SU-DHL-6 (cell line): ENCODE data around the gene EPHB3.

Experiments
- H2AFZ ChIP-seq: fragments of 200-600 bp; sonication (generic); 2 replicates; pipeline ENCODE4 v1.6.1; 2014; ENCODE audit warnings: low read depth, mild to moderate bottlenecking, moderate library complexity, mixed read lengths, antibody characterized with exemption, low read length; ENCODE audit not compliant: severe bottlenecking
- H3F3A ChIP-seq: fragments of 200-600 bp; shearing (Covaris generic); 2 replicates; pipeline ENCODE4 v1.6.0; 2016; ENCODE audit warnings: antibody characterized with exemption, mild to moderate bottlenecking; ENCODE audit not compliant: insufficient read depth
- H3K27ac ChIP-seq: fragments of 200-600 bp; sonication (generic); 2 replicates; pipeline ENCODE4 v1.5.1; 2016; ENCODE audit warnings: low read depth, mild to moderate bottlenecking, low read length, moderate library complexity, mixed read lengths
- H3K27me3 ChIP-seq: fragments of 200-600 bp; sonication (generic), shearing (Covaris generic); 2 replicates; pipeline ENCODE4 v1.6.0; 2014; ENCODE audit warnings: mild to moderate bottlenecking, low read length
- H3K36me3 ChIP-seq: fragments of 200-600 bp; sonication (generic); 2 replicates; pipeline ENCODE4 v1.6.1; 2014; ENCODE audit warnings: mild to moderate bottlenecking, low read length, mixed read lengths
- H3K4me2 ChIP-seq: fragments of 300-600, 200-600 bp; shearing (Covaris generic), sonication (generic); 2 replicates; pipeline ENCODE4 v1.6.0; 2014; ENCODE audit warnings: low read length, low read depth, mild to moderate bottlenecking; ENCODE audit not compliant: poor library complexity, severe bottlenecking
- H3K4me3 ChIP-seq: fragments of 200-600 bp; sonication (generic); 2 replicates; pipeline ENCODE4 v1.5.1; 2014; ENCODE audit warnings: antibody characterized with exemption, low read length, mild to moderate bottlenecking, mixed read lengths; ENCODE audit not compliant: insufficient read depth, poor library complexity, severe bottlenecking
- H3K79me2 ChIP-seq: fragments of 200-600 bp; sonication (generic); 2 replicates; pipeline ENCODE4 v1.6.1; 2014; ENCODE audit warnings: mild to moderate bottlenecking, low read length, moderate library complexity; ENCODE audit not compliant: insufficient read depth
- H3K9ac ChIP-seq: fragments of 200-600 bp; sonication (generic); 2 replicates; pipeline ENCODE4 v1.7.0; 2014; ENCODE audit warnings: mild to moderate bottlenecking, low read length
- H3K9me2 ChIP-seq: fragments of 200-600 bp; sonication (generic); replicated peaks from 2 replicates; pipeline ENCODE4 v1.6.1; 2014; ENCODE audit warnings: low read length; ENCODE audit not compliant: insufficient read depth
- H3K9me3 ChIP-seq: fragments of 200-600 bp; sonication (generic); 2 replicates; pipeline ENCODE4 v1.6.1; 2014; ENCODE audit warnings: low read length, mixed read lengths; ENCODE audit not compliant: insufficient read depth
- H4K20me1 ChIP-seq: fragments of 200-600 bp; sonication (generic); 2 replicates; pipeline ENCODE4 v1.6.1; 2014; ENCODE audit warnings: low read depth, mild to moderate bottlenecking, antibody characterized with exemption, low read length, moderate library complexity, mixed read lengths
- EZH2phosphoT487 ChIP-seq: fragments of 200-600 bp; sonication (generic), shearing (Covaris generic); conservative IDR thresholded peaks from 2 replicates; pipeline ENCODE4 v1.6.1; 2018; ENCODE audit warnings: mild to moderate bottlenecking, antibody characterized with exemption, low read length, moderate library complexity, mixed read lengths
- TF ChIP-seq, protein P1 (sequence below): fragments of 200-600 bp; sonication (generic); IDR thresholded peaks from one replicate; pipeline ENCODE4 v1.5.1; 2017; ENCODE audit warnings: antibody characterized with exemption, mild to moderate bottlenecking, low read length, moderate library complexity; ENCODE audit not compliant: insufficient read depth, poor library complexity, severe bottlenecking

EPHB3 gene

DNA sequence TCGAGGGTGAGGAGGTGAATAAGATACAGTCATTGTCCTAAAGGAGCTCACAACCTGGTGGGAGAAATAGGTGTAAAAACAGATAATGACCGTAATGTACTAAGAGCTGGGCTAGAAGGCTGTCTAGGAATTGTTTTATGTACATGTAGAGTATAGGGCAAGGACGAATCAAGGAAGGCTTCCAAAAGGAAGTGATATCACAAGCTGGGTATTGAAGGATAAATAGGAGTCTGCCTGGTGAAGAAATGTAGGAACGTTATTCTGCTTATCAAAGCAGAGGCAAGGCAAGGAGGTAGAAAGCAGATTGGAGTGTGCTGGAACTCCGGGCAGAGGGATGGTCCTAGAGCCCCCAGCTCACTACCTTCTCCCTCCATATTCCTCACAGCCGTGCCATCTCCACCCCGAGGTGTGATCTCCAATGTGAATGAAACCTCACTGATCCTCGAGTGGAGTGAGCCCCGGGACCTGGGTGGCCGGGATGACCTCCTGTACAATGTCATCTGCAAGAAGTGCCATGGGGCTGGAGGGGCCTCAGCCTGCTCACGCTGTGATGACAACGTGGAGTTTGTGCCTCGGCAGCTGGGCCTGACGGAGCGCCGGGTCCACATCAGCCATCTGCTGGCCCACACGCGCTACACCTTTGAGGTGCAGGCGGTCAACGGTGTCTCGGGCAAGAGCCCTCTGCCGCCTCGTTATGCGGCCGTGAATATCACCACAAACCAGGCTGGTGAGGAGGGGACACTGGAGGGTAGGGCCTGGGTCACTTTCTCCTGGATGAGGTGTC lies 15.1 kb downstream of the EPHB3 start:
- TF ChIP-seq, protein P1, sequence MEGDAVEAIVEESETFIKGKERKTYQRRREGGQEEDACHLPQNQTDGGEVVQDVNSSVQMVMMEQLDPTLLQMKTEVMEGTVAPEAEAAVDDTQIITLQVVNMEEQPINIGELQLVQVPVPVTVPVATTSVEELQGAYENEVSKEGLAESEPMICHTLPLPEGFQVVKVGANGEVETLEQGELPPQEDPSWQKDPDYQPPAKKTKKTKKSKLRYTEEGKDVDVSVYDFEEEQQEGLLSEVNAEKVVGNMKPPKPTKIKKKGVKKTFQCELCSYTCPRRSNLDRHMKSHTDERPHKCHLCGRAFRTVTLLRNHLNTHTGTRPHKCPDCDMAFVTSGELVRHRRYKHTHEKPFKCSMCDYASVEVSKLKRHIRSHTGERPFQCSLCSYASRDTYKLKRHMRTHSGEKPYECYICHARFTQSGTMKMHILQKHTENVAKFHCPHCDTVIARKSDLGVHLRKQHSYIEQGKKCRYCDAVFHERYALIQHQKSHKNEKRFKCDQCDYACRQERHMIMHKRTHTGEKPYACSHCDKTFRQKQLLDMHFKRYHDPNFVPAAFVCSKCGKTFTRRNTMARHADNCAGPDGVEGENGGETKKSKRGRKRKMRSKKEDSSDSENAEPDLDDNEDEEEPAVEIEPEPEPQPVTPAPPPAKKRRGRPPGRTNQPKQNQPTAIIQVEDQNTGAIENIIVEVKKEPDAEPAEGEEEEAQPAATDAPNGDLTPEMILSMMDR, result no peak
- TF ChIP-seq EZH2phosphoT487, result no peak
- Histone ChIP-seq H3K79me2 (no peaks in the 10 kb centered on the region), H3K27me3 (no peaks in the 10 kb centered on the region), H3K4me2 (no peak overlapping the region), H3K4me3 (no peak overlapping the region), H3K36me3 (no peaks in the 10 kb centered on the region), H3K27ac (no peak overlapping the region), H2AFZ (no peak overlapping the region), H3K9me3 (no peaks in the 10 kb centered on the region), H4K20me1 (no peaks in the 10 kb centered on the region), H3F3A (no peaks in the 10 kb centered on the region), H3K9ac (no peak overlapping the region), H3K9me2 (no peaks in the 10 kb centered on the region)

DNA sequence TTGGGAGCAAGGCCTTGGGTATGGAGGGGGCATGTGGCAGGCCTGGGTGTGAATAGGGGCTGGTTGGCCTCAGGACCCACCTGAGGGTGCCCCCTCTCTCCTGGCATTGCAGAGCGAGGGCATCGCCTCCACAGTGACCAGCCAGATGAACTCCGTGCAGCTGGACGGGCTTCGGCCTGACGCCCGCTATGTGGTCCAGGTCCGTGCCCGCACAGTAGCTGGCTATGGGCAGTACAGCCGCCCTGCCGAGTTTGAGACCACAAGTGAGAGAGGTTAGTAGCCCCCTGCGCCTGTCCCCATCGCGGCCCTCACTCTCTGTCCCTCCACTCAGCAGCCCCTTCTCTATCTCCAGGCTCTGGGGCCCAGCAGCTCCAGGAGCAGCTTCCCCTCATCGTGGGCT lies 16.0 kb downstream of the EPHB3 start:
- no peaks in the 10 kb centered on the region for H3F3A ChIP-seq
- no peaks in the 10 kb centered on the region for H3K9me3 ChIP-seq
- no peak overlapping the region for H2AFZ ChIP-seq
- TF ChIP-seq, protein P1, result no peak
- no peak overlapping the region for H3K9ac ChIP-seq
- no peaks in the 10 kb centered on the region for H3K27me3 ChIP-seq
- H3K9me2 ChIP-seq, result no peaks in the 10 kb centered on the region
- no peaks in the 10 kb centered on the region for H3K36me3 ChIP-seq
- no peak overlapping the region for H3K4me2 ChIP-seq
- H4K20me1 ChIP-seq, result no peaks in the 10 kb centered on the region
- no peak overlapping the region for H3K27ac ChIP-seq
- no peaks in the 10 kb centered on the region for H3K79me2 ChIP-seq
- no peak overlapping the region for H3K4me3 ChIP-seq

DNA sequence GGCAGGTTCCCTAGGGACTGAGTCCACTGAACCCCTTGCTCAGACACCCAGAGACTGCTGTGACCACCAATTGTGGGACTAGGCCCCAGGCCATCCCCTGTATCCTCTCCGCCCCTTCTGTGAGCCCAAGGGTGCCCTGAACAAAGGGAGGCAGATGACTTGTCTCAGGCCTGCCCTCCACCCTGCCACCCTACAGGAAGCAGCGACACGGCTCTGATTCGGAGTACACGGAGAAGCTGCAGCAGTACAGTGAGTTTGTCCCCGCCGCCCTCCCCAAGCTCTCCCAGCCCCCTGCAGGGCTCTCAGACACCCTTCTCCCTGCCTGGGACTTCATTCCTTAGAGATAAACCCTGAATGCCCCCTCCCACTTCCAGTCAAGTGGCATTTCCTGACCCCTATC lies 16.6 kb downstream of the EPHB3 start:
- Histone ChIP-seq H3K9me2 (no peaks in the 10 kb centered on the region), H2AFZ (no peak overlapping the region), H3K27ac (no peak overlapping the region), H3K79me2 (no peaks in the 10 kb centered on the region), H3K27me3 (no peaks in the 10 kb centered on the region), H3K9me3 (no peaks in the 10 kb centered on the region), H3K9ac (no peak overlapping the region), H3K4me2 (no peak overlapping the region), H3F3A (no peaks in the 10 kb centered on the region), H4K20me1 (no peaks in the 10 kb centered on the region), H3K36me3 (no peaks in the 10 kb centered on the region), H3K4me3 (no peak overlapping the region)
- TF ChIP-seq EZH2phosphoT487, result no peak
- TF ChIP-seq, protein P1, result no peak
